ENCODE measurements around the gene PM20D1.

Gene PM20D1

DNA sequence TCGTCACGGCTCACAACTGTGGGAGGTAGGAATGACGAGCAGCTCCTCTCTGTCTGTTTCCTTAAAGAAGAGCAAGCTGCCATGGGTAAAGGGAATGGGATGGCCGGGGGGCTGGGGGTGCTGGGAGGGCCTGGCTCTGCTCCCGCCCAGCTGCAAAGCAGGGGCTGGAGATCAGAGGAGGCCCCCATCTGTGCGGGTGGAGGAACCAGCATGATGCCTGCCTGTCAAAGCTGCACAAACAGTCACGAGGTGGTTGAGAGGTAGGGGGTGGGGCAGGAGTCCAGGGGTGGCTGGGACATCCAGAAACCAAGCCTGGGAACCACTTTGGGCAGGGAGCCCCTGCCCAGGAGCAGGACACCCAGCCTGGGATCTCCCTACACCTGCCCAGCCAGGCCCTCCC lies 49.5 kb downstream of the PM20D1 start:
- TF ChIP-seq, protein P1, sequence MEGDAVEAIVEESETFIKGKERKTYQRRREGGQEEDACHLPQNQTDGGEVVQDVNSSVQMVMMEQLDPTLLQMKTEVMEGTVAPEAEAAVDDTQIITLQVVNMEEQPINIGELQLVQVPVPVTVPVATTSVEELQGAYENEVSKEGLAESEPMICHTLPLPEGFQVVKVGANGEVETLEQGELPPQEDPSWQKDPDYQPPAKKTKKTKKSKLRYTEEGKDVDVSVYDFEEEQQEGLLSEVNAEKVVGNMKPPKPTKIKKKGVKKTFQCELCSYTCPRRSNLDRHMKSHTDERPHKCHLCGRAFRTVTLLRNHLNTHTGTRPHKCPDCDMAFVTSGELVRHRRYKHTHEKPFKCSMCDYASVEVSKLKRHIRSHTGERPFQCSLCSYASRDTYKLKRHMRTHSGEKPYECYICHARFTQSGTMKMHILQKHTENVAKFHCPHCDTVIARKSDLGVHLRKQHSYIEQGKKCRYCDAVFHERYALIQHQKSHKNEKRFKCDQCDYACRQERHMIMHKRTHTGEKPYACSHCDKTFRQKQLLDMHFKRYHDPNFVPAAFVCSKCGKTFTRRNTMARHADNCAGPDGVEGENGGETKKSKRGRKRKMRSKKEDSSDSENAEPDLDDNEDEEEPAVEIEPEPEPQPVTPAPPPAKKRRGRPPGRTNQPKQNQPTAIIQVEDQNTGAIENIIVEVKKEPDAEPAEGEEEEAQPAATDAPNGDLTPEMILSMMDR (IDR thresholded peaks at IDR 0.05): no peak
- no peak for TF ChIP-seq ZFX (IDR thresholded peaks at IDR 0.05; ENCODE audit: borderline replicate concordance)
- H3K27ac ChIP-seq: no peak overlapping the region

DNA sequence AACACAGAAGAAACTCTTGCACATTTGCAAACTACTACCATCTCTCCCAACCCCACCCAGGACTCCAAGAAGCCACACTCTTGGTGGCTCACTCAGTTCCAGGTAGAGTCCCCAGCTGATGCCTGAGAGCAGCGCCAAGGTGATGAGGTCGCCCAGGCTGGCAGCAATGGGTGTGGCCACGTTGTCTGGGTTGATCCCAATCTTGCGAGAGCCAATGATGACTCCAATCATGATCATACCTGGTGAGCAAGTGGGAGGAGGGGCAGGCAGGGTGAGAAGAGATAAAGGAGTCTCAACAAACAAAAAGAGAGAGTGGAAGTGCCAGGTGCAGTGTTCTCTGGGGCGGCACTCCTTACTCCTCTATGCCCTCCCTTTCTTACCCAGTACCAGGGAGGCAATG lies 51.4 kb downstream of the PM20D1 start:
- peak overlapping the region; percentile 7; the same call in 1 of the 2 replicates for H3K27ac ChIP-seq
- TF ChIP-seq ZFX (IDR thresholded peaks at IDR 0.05; ENCODE audit: borderline replicate concordance): no peak
- TF ChIP-seq, protein P1 (IDR thresholded peaks at IDR 0.05): no peak

- TF ChIP-seq, protein P1 (IDR thresholded peaks at IDR 0.05): no peak
- no peak overlapping the region for H3K27ac ChIP-seq
Observed at GRCh38 chr1:205797168-205797567, 52.8 kb downstream of the PM20D1 start.

DNA sequence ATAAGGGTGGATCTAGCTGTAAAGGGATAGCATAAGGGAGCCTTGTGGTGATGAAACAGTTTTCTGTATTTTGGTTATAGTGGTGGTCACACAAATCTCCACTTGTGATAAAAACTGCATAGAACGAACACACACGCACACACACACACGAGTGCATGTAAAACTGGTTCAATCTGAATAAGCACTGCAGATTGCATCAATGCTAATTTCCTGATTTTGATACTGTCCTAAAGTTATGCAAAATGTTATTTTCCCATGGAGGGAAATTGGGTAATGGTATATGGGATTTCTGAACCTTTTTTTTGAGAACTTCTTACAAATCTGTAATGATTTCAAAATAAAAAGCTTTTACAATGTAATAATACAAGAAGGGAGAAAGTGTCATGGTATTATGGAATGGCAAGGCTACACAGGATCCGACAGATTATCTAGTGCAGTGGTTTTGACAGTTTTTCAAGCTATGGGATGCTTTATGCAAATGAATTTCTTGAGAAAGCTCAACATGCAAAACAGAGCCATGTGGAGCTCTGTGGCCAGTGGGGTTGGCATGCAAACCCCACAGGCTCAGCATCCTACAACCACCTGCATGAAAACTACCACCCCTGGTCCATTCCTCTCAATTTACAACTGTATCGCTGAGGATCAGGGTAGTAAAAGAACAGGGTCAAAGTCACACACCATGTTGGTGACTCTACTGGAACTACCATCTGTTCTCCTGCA lies 55.8 kb downstream of the PM20D1 start:
- TF ChIP-seq ZFX (IDR thresholded peaks at IDR 0.05; ENCODE audit: borderline replicate concordance): no peak
- TF ChIP-seq, protein P1 (IDR thresholded peaks at IDR 0.05): no peak
- H3K27ac ChIP-seq: no peak overlapping the region

DNA sequence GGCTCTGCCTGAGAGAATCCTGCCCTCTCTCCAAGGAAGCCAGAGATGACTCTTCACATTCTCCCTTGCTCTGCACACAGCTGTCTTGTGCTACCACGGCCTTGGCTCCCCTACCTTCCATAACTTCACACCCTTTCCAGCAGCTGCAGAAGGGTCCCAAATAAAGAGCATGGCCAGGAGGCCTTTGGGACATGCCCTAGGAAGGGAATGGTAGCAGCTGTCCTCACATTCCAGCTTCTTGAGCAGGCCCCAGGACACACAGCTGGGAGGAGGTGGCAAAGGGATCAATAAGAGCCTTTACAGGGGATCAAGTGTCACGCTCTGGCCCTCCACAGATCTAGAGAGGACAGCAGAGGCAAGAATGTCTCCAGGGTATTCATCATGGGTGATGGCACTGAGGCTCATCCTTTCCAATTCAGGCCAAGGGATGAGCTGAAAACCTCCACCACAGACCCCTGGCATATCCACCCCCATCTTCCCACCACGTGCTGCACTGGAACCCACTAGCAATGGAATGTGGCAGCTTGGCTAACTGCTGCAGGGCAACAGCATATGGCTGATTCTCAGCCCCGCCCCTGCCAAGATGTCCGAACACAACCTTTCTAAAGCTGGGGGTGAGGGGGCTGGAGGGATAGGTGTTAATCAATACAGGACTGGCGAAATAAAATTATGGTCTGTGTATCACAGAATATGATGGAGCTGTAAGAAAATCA lies 56.8 kb downstream of the PM20D1 start:
- no peak for TF ChIP-seq ZFX (IDR thresholded peaks at IDR 0.05; ENCODE audit: borderline replicate concordance)
- TF ChIP-seq, protein P1 (IDR thresholded peaks at IDR 0.05): no peak

DNA sequence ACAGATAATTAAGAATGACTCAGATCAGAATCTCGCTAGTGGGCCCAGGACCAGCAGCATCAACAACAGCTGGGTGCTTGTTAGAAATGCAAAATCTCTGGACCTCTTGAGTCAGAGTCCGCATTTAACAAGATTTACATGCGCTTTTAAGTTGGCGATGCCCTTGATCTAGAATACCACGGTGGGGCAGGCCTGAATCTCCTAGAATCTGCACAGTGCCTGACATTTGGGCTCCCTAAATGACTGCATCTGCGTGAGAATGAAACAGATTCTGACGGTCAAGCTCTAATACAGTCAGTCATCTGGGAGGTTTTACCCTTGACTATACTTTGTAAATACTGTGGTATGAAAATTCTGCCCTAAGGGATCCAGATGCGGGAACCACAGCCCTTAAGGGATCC lies 57.5 kb downstream of the PM20D1 start:
- TF ChIP-seq ZFX (IDR thresholded peaks at IDR 0.05; ENCODE audit: borderline replicate concordance): no peak
- TF ChIP-seq, protein P1 (IDR thresholded peaks at IDR 0.05): no peak

More for the DNA sequence above, 56.8 kb downstream of the PM20D1 start:
- H3K27ac ChIP-seq: no peak overlapping the region

GRCh38 chr1:205791568-205792180 lies 58.3 kb downstream of the PM20D1 start:
- H3K27ac ChIP-seq: no peak overlapping the region
- TF ChIP-seq, protein P1 (IDR thresholded peaks at IDR 0.05): peak; percentile 96
- no peak for TF ChIP-seq ZFX (IDR thresholded peaks at IDR 0.05; ENCODE audit: borderline replicate concordance)

More for the DNA sequence above, 57.5 kb downstream of the PM20D1 start:
- H3K27ac ChIP-seq: no peak overlapping the region

Measured in 22Rv1 (cell line).